Caco-2 (cell line): ENCODE results near the gene FCHSD2. TPM values are rescaled to one million over a fixed set of nuclear protein-coding genes. Genes with fewer than 3 reads are reported as not detected.

ENCODE experiments used
- BruUV-seq: library from RNA; stranded (reverse); fragments of 400-500 nt; replicated peaks from 2 replicates; lab custom pipeline; 2021; lab: Mats Ljungman, UMichigan
- CTCF ChIA-PET: fragments of 300-600 bp; sonication (Branson Sonifier 250); formaldehyde crosslinking; loops from one replicate; lab custom pipeline; 2022; ENCODE audit warnings: antibody characterized with exemption; lab: Charles Lee
- POLR2A ChIA-PET: fragments of 300-600 bp; sonication (Branson Sonifier 250); formaldehyde crosslinking; loops from one replicate; lab custom pipeline; 2022; ENCODE audit warnings: antibody characterized with exemption; lab: Charles Lee
- DNase-seq, 2 experiments: peaks; one replicate each; pipeline versions ENCODE4 v3.0.0 to v3.0.0-alpha.2; 2020 to 2022
- H3K27me3 ChIP-seq: replicated peaks from 2 replicates; pipeline ENCODE4 v1.6.0; 2011; ENCODE audit warnings: low read length; ENCODE audit not compliant: control insufficient read depth, insufficient read depth
- H3K36me3 ChIP-seq: 2 replicates; pipeline ENCODE4 v1.5.1; 2011; ENCODE audit warnings: low read length; ENCODE audit not compliant: control insufficient read depth, insufficient read depth
- H3K4me1 ChIP-seq: fragments of 250-450 bp; sonication (Bioruptor Pico); 2 replicates; pipeline ENCODE4 v1.5.1; 2020; ENCODE audit warnings: mild to moderate bottlenecking
- H3K4me3 ChIP-seq: 2 replicates; pipeline ENCODE4 v1.5.1; 2011; ENCODE audit warnings: low read depth, mild to moderate bottlenecking, control low read depth, low read length
- H3K9me3 ChIP-seq: fragments of 250-450 bp; sonication (Bioruptor Pico); 2 replicates; pipeline ENCODE4 v1.5.1; 2020; ENCODE audit warnings: mild to moderate bottlenecking, moderate library complexity
- H3K27ac Mint-ChIP-seq: one replicate; pipeline ENCODE4 v1.8.0; 2022; ENCODE audit warnings: mixed read lengths; ENCODE audit not compliant: unreplicated experiment
- H3K27me3 Mint-ChIP-seq: one replicate; pipeline ENCODE4 v1.8.0; 2022; ENCODE audit warnings: mixed read lengths; ENCODE audit not compliant: insufficient read depth, unreplicated experiment
- H3K36me3 Mint-ChIP-seq: one replicate; pipeline ENCODE4 v1.8.0; 2022; ENCODE audit warnings: mild to moderate bottlenecking, mixed read lengths; ENCODE audit not compliant: insufficient read depth, unreplicated experiment
- H3K4me1 Mint-ChIP-seq: one replicate; pipeline ENCODE4 v1.8.0; 2022; ENCODE audit warnings: low read depth, mixed read lengths; ENCODE audit not compliant: unreplicated experiment
- H3K4me3 Mint-ChIP-seq: one replicate; pipeline ENCODE4 v1.8.0; 2022; ENCODE audit warnings: mild to moderate bottlenecking, moderate library complexity, mixed read lengths; ENCODE audit not compliant: unreplicated experiment
- H3K9me3 Mint-ChIP-seq: one replicate; pipeline ENCODE4 v1.8.0; 2022; ENCODE audit warnings: mixed read lengths; ENCODE audit not compliant: unreplicated experiment
- intact Hi-C: fragments of 100-400 bp; cut with micrococcal nuclease; formaldehyde crosslinking; loops from one replicate; pipeline ENCODE4 v1.10.0; 2022; ENCODE audit not compliant: unreplicated experiment
- total RNA-seq: library from RNA; stranded (reverse); gene quantifications from 2 replicates; pipeline ENCODE4 v1.2.3, GENCODE V29; 2022
- TF ChIP-seq, protein P1 (sequence below), 2 experiments: fragments of 200-600 bp in 1 of 2; IDR thresholded peaks; 1 replicate in 1 of 2; 2 replicates in 1 of 2; pipeline versions ENCODE4 v1.5.1 to v1.8.0; 2011 to 2022; ENCODE audit warnings: antibody characterized with exemption in 1 of 2, control low read depth in 1 of 2, inconsistent platforms in 1 of 2, low read depth in 1 of 2, low read length in 1 of 2, mild to moderate bottlenecking in 1 of 2, moderate library complexity in 1 of 2; ENCODE audit not compliant: insufficient read depth in 1 of 2, severe bottlenecking in 1 of 2, unreplicated experiment in 1 of 2

Gene FCHSD2
- total RNA-seq, 1 experiment from 2014 or later, result 32.7 TPM

- DNase-seq, result no peak
- TF ChIP-seq, protein P1, sequence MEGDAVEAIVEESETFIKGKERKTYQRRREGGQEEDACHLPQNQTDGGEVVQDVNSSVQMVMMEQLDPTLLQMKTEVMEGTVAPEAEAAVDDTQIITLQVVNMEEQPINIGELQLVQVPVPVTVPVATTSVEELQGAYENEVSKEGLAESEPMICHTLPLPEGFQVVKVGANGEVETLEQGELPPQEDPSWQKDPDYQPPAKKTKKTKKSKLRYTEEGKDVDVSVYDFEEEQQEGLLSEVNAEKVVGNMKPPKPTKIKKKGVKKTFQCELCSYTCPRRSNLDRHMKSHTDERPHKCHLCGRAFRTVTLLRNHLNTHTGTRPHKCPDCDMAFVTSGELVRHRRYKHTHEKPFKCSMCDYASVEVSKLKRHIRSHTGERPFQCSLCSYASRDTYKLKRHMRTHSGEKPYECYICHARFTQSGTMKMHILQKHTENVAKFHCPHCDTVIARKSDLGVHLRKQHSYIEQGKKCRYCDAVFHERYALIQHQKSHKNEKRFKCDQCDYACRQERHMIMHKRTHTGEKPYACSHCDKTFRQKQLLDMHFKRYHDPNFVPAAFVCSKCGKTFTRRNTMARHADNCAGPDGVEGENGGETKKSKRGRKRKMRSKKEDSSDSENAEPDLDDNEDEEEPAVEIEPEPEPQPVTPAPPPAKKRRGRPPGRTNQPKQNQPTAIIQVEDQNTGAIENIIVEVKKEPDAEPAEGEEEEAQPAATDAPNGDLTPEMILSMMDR (IDR thresholded peaks at IDR 0.05; ENCODE audit: insufficient read depth in 1 of 2, low read depth in 1 of 2, low read length in 1 of 2, severe bottlenecking in 1 of 2, unreplicated experiment in 1 of 2), result no peak
- Mint-ChIP-seq H3K4me1 (no peaks in the 10 kb centered on the region), H3K9me3 (no peaks in the 10 kb centered on the region), H3K27me3 (no peaks in the 10 kb centered on the region), H3K27ac (no peak overlapping the region), H3K4me3 (no peak overlapping the region), H3K36me3 (no peaks in the 10 kb centered on the region)
- H3K36me3 ChIP-seq, result no peaks in the 10 kb centered on the region
- intact Hi-C loops, result no loop called here
- no peaks in the 10 kb centered on the region for H3K9me3 ChIP-seq
- BruUV-seq, result no TSS peak
- H3K27me3 ChIP-seq, result no peaks in the 10 kb centered on the region
- ChIA-PET POLR2A (interaction anchor here (0.5 kb wide), 1 partner anchor 277 kb away, joined by 5 read pairs; no protein-coding TSS in a partner anchor), CTCF (no interaction called here)
- no peaks in the 10 kb centered on the region; the same call in 1 of the 2 replicates for H3K4me1 ChIP-seq
- no peak overlapping the region for H3K4me3 ChIP-seq
Measured at GRCh38 chr11:73149105-73149504, 7.0 kb upstream of the FCHSD2 start.

- Histone ChIP-seq H3K9me3 (no peaks in the 10 kb centered on the region), H3K36me3 (no peaks in the 10 kb centered on the region), H3K4me1 (peaks cover 11% of the 10 kb centered on the region), H3K4me3 (no peak overlapping the region), H3K27me3 (no peaks in the 10 kb centered on the region)
- no peak for DNase-seq
- intact Hi-C loops, result no loop called here
- TF ChIP-seq, protein P1 (IDR thresholded peaks at IDR 0.05; ENCODE audit: insufficient read depth in 1 of 2, low read depth in 1 of 2, low read length in 1 of 2, severe bottlenecking in 1 of 2, unreplicated experiment in 1 of 2), result no peak
- ChIA-PET POLR2A (interaction anchor here (0.6 kb wide), 1 partner anchor 384 kb away, joined by 4 read pairs; no protein-coding TSS in a partner anchor), CTCF (interaction anchor here (1.6 kb wide), 1 partner anchor 30 kb away, joined by 5 read pairs; no protein-coding TSS in a partner anchor)
- Mint-ChIP-seq H3K4me3 (no peak overlapping the region), H3K4me1 (peaks cover 6% of the 10 kb centered on the region), H3K27ac (no peak overlapping the region), H3K27me3 (no peaks in the 10 kb centered on the region), H3K36me3 (peaks cover 2% of the 10 kb centered on the region), H3K9me3 (no peaks in the 10 kb centered on the region)
- BruUV-seq, result no TSS peak
Measured at GRCh38 chr11:73147771-73148681, 5.9 kb upstream of the FCHSD2 start.

GRCh38 chr11:73145986-73146575, 4.0 kb upstream of the FCHSD2 start:
- H3K4me3 ChIP-seq, result no peak overlapping the region
- H3K4me3 Mint-ChIP-seq, result no peak overlapping the region
- no peak for DNase-seq
- H3K27me3 Mint-ChIP-seq, result no peaks in the 10 kb centered on the region
- ChIA-PET CTCF (interaction anchor here (0.8 to 1.4 kb wide), 2 partner anchors 18 to 61 kb away, joined by 3 read pairs; no protein-coding TSS in a partner anchor), POLR2A (no interaction called here)
- TF ChIP-seq, protein P1 (IDR thresholded peaks at IDR 0.05; ENCODE audit: insufficient read depth in 1 of 2, low read depth in 1 of 2, low read length in 1 of 2, severe bottlenecking in 1 of 2, unreplicated experiment in 1 of 2), result no peak
- H3K9me3 Mint-ChIP-seq, result no peaks in the 10 kb centered on the region
- peaks cover 11% of the 10 kb centered on the region for H3K4me1 Mint-ChIP-seq
- peaks cover 17% of the 10 kb centered on the region for H3K36me3 Mint-ChIP-seq
- intact Hi-C loops, result no loop called here
- no peaks in the 10 kb centered on the region for H3K27me3 ChIP-seq
- H3K36me3 ChIP-seq, result no peaks in the 10 kb centered on the region
- BruUV-seq, result no TSS peak
- no peak overlapping the region for H3K27ac Mint-ChIP-seq
- H3K9me3 ChIP-seq, result no peaks in the 10 kb centered on the region
- H3K4me1 ChIP-seq, result peaks cover 14% of the 10 kb centered on the region
